Gastrocnemius medialis (tissue), 4 donors: ENCODE results near the gene RALGAPA1.
"Not testable (repeated sequence)": the region's sequence is repeated elsewhere in the genome, so short reads cannot be mapped to it uniquely, and the experiment has no call there.

ENCODE experiments used
- POLR2A ChIP-seq, 2 donors: fragments of 450-650 bp; IDR thresholded peaks; one replicate each; pipeline ENCODE4 v1.6.1; 2017; ENCODE audit warnings: antibody characterized with exemption in 2 of 2, mild to moderate bottlenecking in 2 of 2, moderate library complexity in 2 of 2
- TF ChIP-seq, protein P1 (sequence below), 5 experiments: fragments of 450-650 bp in 3 of 5; fragments of 200-600 bp in 2 of 5; sonication (generic) in 2 of 5; IDR thresholded peaks in 4 of 5; conservative IDR thresholded peaks in 1 of 5; 1 replicate in 4 of 5; 2 replicates in 1 of 5; pipeline ENCODE4 v1.5.1; 2016 to 2019; ENCODE audit warnings: antibody characterized with exemption in 5 of 5, mild to moderate bottlenecking in 3 of 5, moderate library complexity in 3 of 5

DNA sequence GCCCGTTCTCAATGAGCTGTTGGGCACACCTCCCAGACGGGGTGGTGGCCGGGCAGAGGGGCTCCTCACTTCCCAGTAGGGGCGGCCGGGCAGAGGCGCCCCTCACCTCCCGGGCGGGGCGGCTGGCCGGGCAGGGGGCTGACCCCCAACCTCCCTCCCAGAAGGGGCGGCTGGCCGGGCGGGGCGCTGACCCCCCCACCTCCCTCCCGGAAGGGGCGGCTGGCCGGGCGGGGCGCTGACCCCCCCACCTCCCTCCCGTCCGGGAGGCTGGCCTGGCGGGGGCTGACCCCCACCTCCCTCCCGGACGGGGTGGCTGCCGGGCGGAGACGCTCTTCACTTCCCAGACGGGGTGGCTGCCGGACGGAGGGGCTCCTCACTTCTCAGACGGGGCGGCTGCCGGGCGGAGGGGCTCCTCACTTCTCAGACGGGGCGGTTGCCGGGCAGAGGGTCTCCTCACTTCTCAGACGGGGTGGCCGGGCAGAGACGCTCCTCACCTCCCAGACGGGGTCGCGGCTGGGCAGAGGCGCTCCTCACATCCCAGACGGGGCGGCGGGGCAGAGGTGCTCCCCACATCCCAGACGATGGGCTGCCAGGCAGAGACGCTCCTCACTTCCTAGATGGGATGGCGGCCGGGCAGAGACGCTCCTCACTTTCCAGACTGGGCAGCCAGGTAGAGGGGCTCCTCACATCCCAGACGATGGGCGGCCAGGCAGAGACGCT lies 15.5 kb upstream of the RALGAPA1 start:
- TF ChIP-seq, protein P1, sequence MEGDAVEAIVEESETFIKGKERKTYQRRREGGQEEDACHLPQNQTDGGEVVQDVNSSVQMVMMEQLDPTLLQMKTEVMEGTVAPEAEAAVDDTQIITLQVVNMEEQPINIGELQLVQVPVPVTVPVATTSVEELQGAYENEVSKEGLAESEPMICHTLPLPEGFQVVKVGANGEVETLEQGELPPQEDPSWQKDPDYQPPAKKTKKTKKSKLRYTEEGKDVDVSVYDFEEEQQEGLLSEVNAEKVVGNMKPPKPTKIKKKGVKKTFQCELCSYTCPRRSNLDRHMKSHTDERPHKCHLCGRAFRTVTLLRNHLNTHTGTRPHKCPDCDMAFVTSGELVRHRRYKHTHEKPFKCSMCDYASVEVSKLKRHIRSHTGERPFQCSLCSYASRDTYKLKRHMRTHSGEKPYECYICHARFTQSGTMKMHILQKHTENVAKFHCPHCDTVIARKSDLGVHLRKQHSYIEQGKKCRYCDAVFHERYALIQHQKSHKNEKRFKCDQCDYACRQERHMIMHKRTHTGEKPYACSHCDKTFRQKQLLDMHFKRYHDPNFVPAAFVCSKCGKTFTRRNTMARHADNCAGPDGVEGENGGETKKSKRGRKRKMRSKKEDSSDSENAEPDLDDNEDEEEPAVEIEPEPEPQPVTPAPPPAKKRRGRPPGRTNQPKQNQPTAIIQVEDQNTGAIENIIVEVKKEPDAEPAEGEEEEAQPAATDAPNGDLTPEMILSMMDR (IDR thresholded peaks at IDR 0.05 in 4 of 5, conservative IDR thresholded peaks at IDR 0.05 in 1 of 5), result not testable (repeated sequence)
- not testable (repeated sequence) for TF ChIP-seq POLR2A (IDR thresholded peaks at IDR 0.05)
